SU-DHL-6 (cell line): ENCODE measurements around the gene GOLGA6D.

Experiments
- CTCF ChIP-seq: fragments of 200-600 bp; sonication (generic); IDR thresholded peaks from one replicate; pipeline ENCODE4 v1.5.1; 2017; ENCODE audit warnings: antibody characterized with exemption, mild to moderate bottlenecking, low read length, moderate library complexity; ENCODE audit not compliant: insufficient read depth, poor library complexity, severe bottlenecking
- EZH2phosphoT487 ChIP-seq: fragments of 200-600 bp; sonication (generic), shearing (Covaris generic); conservative IDR thresholded peaks from 2 replicates; pipeline ENCODE4 v1.6.1; 2018; ENCODE audit warnings: mild to moderate bottlenecking, antibody characterized with exemption, low read length, moderate library complexity, mixed read lengths

- TF ChIP-seq CTCF (no peak), EZH2phosphoT487 (no peak)
Measured at GRCh38 chr15:75329571-75329970, 46.9 kb downstream of the GOLGA6D start.
